HepG2 (cell line): ENCODE data around the gene SLC1A4. TPM values are rescaled to one million over a fixed set of nuclear protein-coding genes. Genes with fewer than 3 reads are reported as not detected.

Experiments
- CBX2 ChIP-seq, 2 experiments: fragments of 200-600 bp in 1 of 2; sonication (generic); formaldehyde crosslinking in 1 of 2; IDR thresholded peaks; 2 replicates each; pipeline versions ENCODE4 v1.7.0 to v1.8.1; 2018 to 2022; ENCODE audit warnings: low read depth in 2 of 2, low read length in 1 of 2, mild to moderate bottlenecking in 1 of 2, missing genetic modification reagents in 1 of 2
- CENPBD1 ChIP-seq: sonication (generic); formaldehyde crosslinking; IDR thresholded peaks from 2 replicates; pipeline ENCODE4 v1.8.0; 2022; ENCODE audit warnings: missing genetic modification reagents, low read depth, mild to moderate bottlenecking, borderline replicate concordance
- CSRNP2 ChIP-seq: sonication (generic); formaldehyde crosslinking; conservative IDR thresholded peaks from 2 replicates; pipeline ENCODE4 v1.8.0; 2022; ENCODE audit warnings: low read depth, missing genetic modification reagents
- DMAP1 ChIP-seq: IDR thresholded peaks from 2 replicates; pipeline ENCODE4 v1.6.1; 2016
- EEA1 ChIP-seq: sonication (generic); formaldehyde crosslinking; IDR thresholded peaks from 2 replicates; pipeline ENCODE4 v1.5.1; 2020; ENCODE audit warnings: mild to moderate bottlenecking, missing genetic modification reagents, borderline replicate concordance
- ELF3 ChIP-seq: IDR thresholded peaks from 2 replicates; pipeline ENCODE4 v1.6.1; 2016; ENCODE audit warnings: missing genetic modification reagents, missing compliant biosample characterization
- ESRRA ChIP-seq: sonication (generic); formaldehyde crosslinking; IDR thresholded peaks from 2 replicates; pipeline ENCODE4 v1.5.1; 2020; ENCODE audit warnings: mild to moderate bottlenecking, low read depth, missing genetic modification reagents
- KDM4B ChIP-seq: sonication (generic); formaldehyde crosslinking; IDR thresholded peaks from 2 replicates; pipeline ENCODE4 v1.4.0; 2020; ENCODE audit warnings: missing genetic modification reagents
- MBNL3 ChIP-seq: fragments of 250-450 bp; sonication (Bioruptor Pico); conservative IDR thresholded peaks from 2 replicates; pipeline ENCODE4 v1.8.0; 2022; ENCODE audit warnings: mild to moderate bottlenecking, inconsistent platforms
- NR2C2 ChIP-seq: sonication (generic); formaldehyde crosslinking; IDR thresholded peaks from 2 replicates; pipeline ENCODE4 v1.4.0; 2020; ENCODE audit warnings: missing genetic modification reagents, mild to moderate bottlenecking, moderate library complexity, borderline replicate concordance
- PHF5A ChIP-seq: IDR thresholded peaks from one replicate; pipeline ENCODE4 v1.6.1; 2018; ENCODE audit warnings: low read depth, missing genetic modification reagents; ENCODE audit not compliant: unreplicated experiment
- REXO4 ChIP-seq: sonication (generic); formaldehyde crosslinking; IDR thresholded peaks from 2 replicates; pipeline ENCODE4 v1.8.0; 2022; ENCODE audit warnings: missing genetic modification reagents, mild to moderate bottlenecking, borderline replicate concordance
- RFX5 ChIP-seq: IDR thresholded peaks from 2 replicates; pipeline ENCODE4 v1.6.1; 2011; ENCODE audit warnings: low read depth, low read length, improper control_type of control experiment
- SMAD1 ChIP-seq: sonication (generic); formaldehyde crosslinking; IDR thresholded peaks from 2 replicates; pipeline ENCODE4 v1.4.0; 2020; ENCODE audit warnings: missing genetic modification reagents, low read depth, mild to moderate bottlenecking, borderline replicate concordance
- TERF1 ChIP-seq: sonication (generic); formaldehyde crosslinking; IDR thresholded peaks from 2 replicates; pipeline ENCODE4 v1.8.0; 2022; ENCODE audit warnings: mild to moderate bottlenecking, missing genetic modification reagents, moderate library complexity
- ZBTB1 ChIP-seq: sonication (generic); formaldehyde crosslinking; IDR thresholded peaks from 2 replicates; pipeline ENCODE4 v1.4.0; 2020; ENCODE audit warnings: missing genetic modification reagents, borderline replicate concordance
- ZBTB14 ChIP-seq: sonication (generic); formaldehyde crosslinking; IDR thresholded peaks from 2 replicates; pipeline ENCODE4 v1.4.0; 2020; ENCODE audit warnings: missing genetic modification reagents
- ZNF160 ChIP-seq: sonication (generic); formaldehyde crosslinking; IDR thresholded peaks from 2 replicates; pipeline ENCODE4 v1.8.0; 2022; ENCODE audit warnings: mild to moderate bottlenecking, inconsistent platforms, missing genetic modification reagents
- ZNF232 ChIP-seq: sonication (generic); formaldehyde crosslinking; IDR thresholded peaks from 2 replicates; pipeline ENCODE4 v1.4.0; 2020; ENCODE audit warnings: missing genetic modification reagents, borderline replicate concordance
- ZNF264 ChIP-seq: sonication (generic); formaldehyde crosslinking; IDR thresholded peaks from 2 replicates; pipeline ENCODE4 v1.4.0; 2020; ENCODE audit warnings: missing genetic modification reagents
- ZNF3 ChIP-seq: IDR thresholded peaks from 2 replicates; pipeline ENCODE4 v1.7.0; 2017; ENCODE audit warnings: inconsistent platforms
- ZNF44 ChIP-seq: sonication (generic); formaldehyde crosslinking; IDR thresholded peaks from 2 replicates; pipeline ENCODE4 v1.5.1; 2020; ENCODE audit warnings: mild to moderate bottlenecking, missing genetic modification reagents
- ZNF629 ChIP-seq: sonication (generic); formaldehyde crosslinking; conservative IDR thresholded peaks from 2 replicates; pipeline ENCODE4 v1.5.0; 2020; ENCODE audit warnings: missing genetic modification reagents
- ZNF674 ChIP-seq: sonication (generic); formaldehyde crosslinking; IDR thresholded peaks from 2 replicates; pipeline ENCODE4 v1.5.0; 2020; ENCODE audit warnings: low read depth, mild to moderate bottlenecking, missing genetic modification reagents
- ZSCAN20 ChIP-seq: sonication (generic); formaldehyde crosslinking; IDR thresholded peaks from 2 replicates; pipeline ENCODE4 v1.4.0; 2020; ENCODE audit warnings: missing genetic modification reagents, mild to moderate bottlenecking, borderline replicate concordance
- ZZZ3 ChIP-seq: sonication (generic); formaldehyde crosslinking; IDR thresholded peaks from 2 replicates; pipeline ENCODE4 v1.4.0; 2020; ENCODE audit warnings: missing genetic modification reagents, mild to moderate bottlenecking, borderline replicate concordance
- polyA plus RNA-seq, 8 experiments: library from polyadenylated mRNA; depleted of rRNA in 3 of 8; stranded (reverse) in 7 of 8; unstranded in 1 of 8; fragments of >200 nt; fragmentation: Illumina TruSeq in 4 of 8; extraction: Trizol in 4 of 8; gene quantifications; 2 replicates each; pipeline versions ENCODE4 v1.2.1 to v1.2.3, GENCODE V29; 2011 to 2016; ENCODE audit warnings: low read depth in 4 of 8, missing spikeins in 1 of 8, mixed read lengths in 1 of 8; ENCODE audit not compliant: insufficient read depth in 1 of 8
- total RNA-seq, 5 experiments: library from RNA; depleted of rRNA; stranded (reverse); fragments of >200 nt; fragmentation: Illumina TruSeq; extraction: Trizol; gene quantifications; 2 replicates each; pipeline ENCODE4 v1.2.3, GENCODE V29; 2016; ENCODE audit warnings: low read depth in 1 of 5

Gene SLC1A4
- total and polyA plus RNA-seq, 2 of the 13 experiments (the other 11 are each of a cell fraction or from before 2014, with no cell fraction given), result 21.0 to 39.6 TPM

GRCh38 chr2:65056215-65057053 is 67.2 kb downstream of the SLC1A4 start, which contains the start of gene CEP68 (continued):
- TF ChIP-seq PHF5A (CRISPR knock-in tag), result peak; percentile 93
- no peak for TF ChIP-seq MBNL3 (CRISPR knock-in tag)
- peak; percentile 78 for TF ChIP-seq ZZZ3 (CRISPR knock-in tag)
- no peak for TF ChIP-seq ESRRA (CRISPR knock-in tag)
- peak; percentile 45 for TF ChIP-seq ELF3 (CRISPR knock-in tag)
- TF ChIP-seq REXO4 (CRISPR knock-in tag), result no peak; the same call in 1 of the 2 replicates
- no peak for TF ChIP-seq ZNF3 (CRISPR knock-in tag)
- peak; percentile 73 for TF ChIP-seq ZBTB14
- peak; percentile 85 for TF ChIP-seq DMAP1 (CRISPR knock-in tag)
- peak; percentile 42; the same call in 1 of the 2 replicates for TF ChIP-seq ZNF674
- peak; percentile 32; the same call in 1 of the 2 replicates for TF ChIP-seq NR2C2
- TF ChIP-seq EEA1 (CRISPR knock-in tag), result peak; percentile 97
- peak; percentile 81; the same call in 1 of the 2 replicates for TF ChIP-seq ZBTB1 (CRISPR knock-in tag)
- no peak for TF ChIP-seq CBX2 (IDR thresholded peaks at IDR 0.05; ENCODE audit: low read depth, low read length)
- no peak for TF ChIP-seq CBX2 (CRISPR knock-in tag; IDR thresholded peaks at IDR 0.05; ENCODE audit: low read depth)
- no peak for TF ChIP-seq RFX5
- no peak for TF ChIP-seq ZNF232 (CRISPR knock-in tag)
- TF ChIP-seq ZNF160 (CRISPR knock-in tag), result peak; percentile 80
- TF ChIP-seq KDM4B (CRISPR knock-in tag), result peak; percentile 76
- TF ChIP-seq CENPBD1, result no peak; the same call in 1 of the 2 replicates
- no peak; the same call in 1 of the 2 replicates for TF ChIP-seq ZNF264 (CRISPR knock-in tag)
- peak; percentile 33; the same call in 1 of the 2 replicates for TF ChIP-seq ZNF44
- TF ChIP-seq CSRNP2 (CRISPR knock-in tag), result peak; percentile 69; the same call in 1 of the 2 replicates
- peak; percentile 87; the same call in 1 of the 2 replicates for TF ChIP-seq TERF1 (CRISPR knock-in tag)
- TF ChIP-seq SMAD1, result 0 out of 2 replicates have a peak, but pooled peaks have one; percentile 77
- TF ChIP-seq ZNF629 (CRISPR knock-in tag), result peak; percentile 5; the same call in 1 of the 2 replicates
- peak; percentile 94 for TF ChIP-seq ZSCAN20 (CRISPR knock-in tag)
